ENCODE results near the gene KIAA1614. TPM values are rescaled to one million over a fixed set of nuclear protein-coding genes. Genes with fewer than 3 reads are reported as not detected.

The KIAA1614 gene
- total RNA-seq, 2 experiments from 2014 or later = 0.06 to 0.80 TPM

DNA sequence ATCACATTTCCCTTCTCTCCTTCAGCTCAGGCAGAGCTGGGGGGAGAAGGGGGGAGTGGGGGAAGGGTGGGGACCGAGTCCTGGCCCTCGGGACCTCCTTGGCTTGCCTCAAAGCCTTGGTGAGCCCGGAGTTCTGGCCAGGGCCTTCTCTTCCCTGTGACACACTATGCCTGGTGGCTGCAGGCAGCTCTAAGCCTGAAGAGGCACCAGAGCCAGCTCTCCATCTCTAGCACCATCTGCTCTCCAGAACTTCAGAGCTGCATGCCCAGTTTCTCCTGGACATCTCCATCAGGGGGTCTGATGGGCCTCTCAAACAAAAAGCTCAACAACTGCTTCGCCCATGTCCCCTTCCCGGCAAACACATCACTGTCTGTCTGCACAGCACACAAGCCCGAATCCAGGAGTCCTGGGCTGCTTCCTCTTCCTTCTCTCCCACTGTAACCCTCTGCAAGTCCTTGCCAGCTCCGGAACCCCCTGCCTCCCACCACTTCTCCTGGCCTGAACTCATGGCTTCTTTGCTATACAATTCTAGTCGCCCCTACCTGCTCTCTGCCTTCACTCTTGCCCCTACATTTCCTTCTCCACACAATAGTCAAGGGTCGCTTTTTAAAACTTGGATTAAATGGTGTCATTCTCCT lies 26.5 kb downstream of the KIAA1614 start:
- POLR2A ChIA-PET = interaction anchor here (1.2 kb wide), 1 partner anchor 15 kb away, joined by 3 read pairs; no protein-coding TSS in a partner anchor

DNA sequence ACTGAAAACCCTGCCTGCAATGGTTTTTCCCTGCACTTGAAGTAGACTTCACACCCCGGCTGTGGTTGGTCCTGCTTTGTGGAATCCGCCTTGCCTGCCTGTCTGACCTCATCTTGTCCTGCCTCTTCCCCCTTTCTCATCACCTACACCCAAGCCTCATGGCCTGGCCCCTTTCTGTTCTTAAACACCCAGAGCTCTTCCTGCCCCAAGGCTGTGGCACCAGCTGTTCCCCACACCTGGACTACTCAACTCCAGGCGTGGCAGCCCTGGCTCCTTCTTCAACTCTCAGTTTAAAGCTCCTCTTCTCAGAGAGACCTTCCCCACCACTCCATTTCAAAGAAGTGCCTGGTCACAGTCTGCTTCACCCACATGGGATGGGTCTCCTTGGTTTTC lies 27.0 kb downstream of the KIAA1614 start:
- Histone ChIP-seq H4K20me1 (ENCODE audit: insufficient read depth, low read length) (no peaks in the 10 kb centered on the region), H2AFZ (ENCODE audit: low read length) (no peak overlapping the region), H3K4me2 (ENCODE audit: low read length) (no peak overlapping the region), H3K9me3 (ENCODE audit: low read length) (no peaks in the 10 kb centered on the region), H3K79me2 (ENCODE audit: insufficient read depth, low read depth, low read length) (no peaks in the 10 kb centered on the region), H3K4me3 (ENCODE audit: low read depth, low read length, poor library complexity, severe bottlenecking) (no peak overlapping the region), H3K4me1 (ENCODE audit: insufficient read depth, low read length, poor library complexity, severe bottlenecking) (peaks cover 29% of the 10 kb centered on the region), H3K27ac (ENCODE audit: low read depth, low read length, poor library complexity, severe bottlenecking) (no peak overlapping the region), H3K9me2 (ENCODE audit: insufficient read depth, low read length) (no peaks in the 10 kb centered on the region), H3K36me3 (ENCODE audit: insufficient read depth, low read length) (no peaks in the 10 kb centered on the region)
- DNase-seq (ENCODE audit: low spot score) = no peak
- no peak for TF ChIP-seq EZH2phosphoT487 (IDR thresholded peaks at IDR 0.05; ENCODE audit: borderline replicate concordance, low read depth, low read length)
- TF ChIP-seq, protein P1, sequence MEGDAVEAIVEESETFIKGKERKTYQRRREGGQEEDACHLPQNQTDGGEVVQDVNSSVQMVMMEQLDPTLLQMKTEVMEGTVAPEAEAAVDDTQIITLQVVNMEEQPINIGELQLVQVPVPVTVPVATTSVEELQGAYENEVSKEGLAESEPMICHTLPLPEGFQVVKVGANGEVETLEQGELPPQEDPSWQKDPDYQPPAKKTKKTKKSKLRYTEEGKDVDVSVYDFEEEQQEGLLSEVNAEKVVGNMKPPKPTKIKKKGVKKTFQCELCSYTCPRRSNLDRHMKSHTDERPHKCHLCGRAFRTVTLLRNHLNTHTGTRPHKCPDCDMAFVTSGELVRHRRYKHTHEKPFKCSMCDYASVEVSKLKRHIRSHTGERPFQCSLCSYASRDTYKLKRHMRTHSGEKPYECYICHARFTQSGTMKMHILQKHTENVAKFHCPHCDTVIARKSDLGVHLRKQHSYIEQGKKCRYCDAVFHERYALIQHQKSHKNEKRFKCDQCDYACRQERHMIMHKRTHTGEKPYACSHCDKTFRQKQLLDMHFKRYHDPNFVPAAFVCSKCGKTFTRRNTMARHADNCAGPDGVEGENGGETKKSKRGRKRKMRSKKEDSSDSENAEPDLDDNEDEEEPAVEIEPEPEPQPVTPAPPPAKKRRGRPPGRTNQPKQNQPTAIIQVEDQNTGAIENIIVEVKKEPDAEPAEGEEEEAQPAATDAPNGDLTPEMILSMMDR (conservative IDR thresholded peaks at IDR 0.05; ENCODE audit: low read length) = no peak
- ChIA-PET POLR2A (interaction anchor here (1.2 kb wide), 1 partner anchor 15 kb away, joined by 3 read pairs; no protein-coding TSS in a partner anchor), CTCF (ENCODE audit: unreplicated experiment) (no interaction called here)
- intact Hi-C loops (cut with micrococcal nuclease; ENCODE audit: unreplicated experiment) = no loop called here
- no TSS peak for BruUV-seq (replicated peaks)

More for the DNA sequence above, 26.5 kb downstream of the KIAA1614 start:
- TF ChIP-seq EZH2phosphoT487 (IDR thresholded peaks at IDR 0.05; ENCODE audit: borderline replicate concordance, low read depth, low read length) = no peak
- TF ChIP-seq, protein P1 (conservative IDR thresholded peaks at IDR 0.05; ENCODE audit: low read length) = no peak
- H3K9me2 ChIP-seq (ENCODE audit: insufficient read depth, low read length) = no peaks in the 10 kb centered on the region
- H3K4me3 ChIP-seq (ENCODE audit: low read depth, low read length, poor library complexity, severe bottlenecking) = no peak overlapping the region
- no peak overlapping the region for H3K4me2 ChIP-seq (ENCODE audit: low read length)
- no TSS peak for BruUV-seq (replicated peaks)
- H4K20me1 ChIP-seq (ENCODE audit: insufficient read depth, low read length) = no peaks in the 10 kb centered on the region
- CTCF ChIA-PET (ENCODE audit: unreplicated experiment) = no interaction called here
- H3K79me2 ChIP-seq (ENCODE audit: insufficient read depth, low read depth, low read length) = no peaks in the 10 kb centered on the region
- no peaks in the 10 kb centered on the region for H3K36me3 ChIP-seq (ENCODE audit: insufficient read depth, low read length)
- DNase-seq (ENCODE audit: low spot score) = no peak
- intact Hi-C loops (cut with micrococcal nuclease; ENCODE audit: unreplicated experiment) = no loop called here
- peaks cover 34% of the 10 kb centered on the region for H3K4me1 ChIP-seq (ENCODE audit: insufficient read depth, low read length, poor library complexity, severe bottlenecking)
- no peak overlapping the region for H3K27ac ChIP-seq (ENCODE audit: low read depth, low read length, poor library complexity, severe bottlenecking)
- no peaks in the 10 kb centered on the region for H3K9me3 ChIP-seq (ENCODE audit: low read length)
- H2AFZ ChIP-seq (ENCODE audit: low read length) = no peak overlapping the region

DNA sequence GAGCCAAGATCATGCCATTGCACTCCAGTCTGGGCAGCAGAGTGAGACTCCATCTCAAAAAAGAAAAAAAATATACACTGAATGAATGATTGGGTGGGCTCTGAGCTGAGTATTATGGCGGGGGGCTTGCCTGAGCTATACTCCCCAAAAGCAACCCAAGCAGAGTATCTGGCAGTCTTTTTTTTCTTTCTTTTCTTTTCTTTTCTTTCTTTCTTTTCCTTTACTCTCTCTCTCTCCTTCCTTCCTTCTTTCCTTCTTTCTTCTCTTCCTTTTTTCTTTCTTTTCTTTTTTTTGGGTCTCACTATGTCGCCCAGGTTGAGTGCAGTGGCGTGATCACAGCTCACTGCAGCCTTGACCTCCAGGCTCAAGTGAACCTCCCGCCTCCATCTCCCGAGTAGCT lies 27.7 kb downstream of the KIAA1614 start:
- H3K4me2 ChIP-seq (ENCODE audit: low read length) = no peak overlapping the region
- no peak for DNase-seq (ENCODE audit: low spot score)
- no peak overlapping the region for H3K4me3 ChIP-seq (ENCODE audit: low read depth, low read length, poor library complexity, severe bottlenecking)
- H3K9me3 ChIP-seq (ENCODE audit: low read length) = no peaks in the 10 kb centered on the region
- CTCF ChIA-PET (ENCODE audit: unreplicated experiment) = no interaction called here
- H3K27ac ChIP-seq (ENCODE audit: low read depth, low read length, poor library complexity, severe bottlenecking) = no peak overlapping the region
- POLR2A ChIA-PET = interaction anchor here (0.5 to 1.2 kb wide), 3 partner anchors 16 to 1169 kb away, joined by 3 to 7 read pairs (median 3); no protein-coding TSS in a partner anchor
- BruUV-seq (replicated peaks) = no TSS peak
- H4K20me1 ChIP-seq (ENCODE audit: insufficient read depth, low read length) = no peaks in the 10 kb centered on the region
- H3K4me1 ChIP-seq (ENCODE audit: insufficient read depth, low read length, poor library complexity, severe bottlenecking) = peaks cover 21% of the 10 kb centered on the region
- TF ChIP-seq EZH2phosphoT487 (IDR thresholded peaks at IDR 0.05; ENCODE audit: borderline replicate concordance, low read depth, low read length) = no peak
- TF ChIP-seq, protein P1 (conservative IDR thresholded peaks at IDR 0.05; ENCODE audit: low read length) = no peak
- no peaks in the 10 kb centered on the region for H3K9me2 ChIP-seq (ENCODE audit: insufficient read depth, low read length)
- H2AFZ ChIP-seq (ENCODE audit: low read length) = no peak overlapping the region
- H3K36me3 ChIP-seq (ENCODE audit: insufficient read depth, low read length) = no peaks in the 10 kb centered on the region
- intact Hi-C loops (cut with micrococcal nuclease; ENCODE audit: unreplicated experiment) = no loop called here
- H3K79me2 ChIP-seq (ENCODE audit: insufficient read depth, low read depth, low read length) = no peaks in the 10 kb centered on the region
